K562 (cell line): ENCODE results near the gene TGFB1I1. TPM values are rescaled to one million over a fixed set of nuclear protein-coding genes. Genes with fewer than 3 reads are reported as not detected.

Experiments
- ATAC-seq: fragments of 200-7000 bp; cut with Tn5 transposase; 3 replicates; pipeline ENCODE4 v1.9.1; 2020; ENCODE audit warnings: moderate library complexity
- BruUV-seq: library from RNA; stranded (reverse); fragments of 400-500 nt; replicated peaks from 2 replicates; lab custom pipeline; 2021; lab: Mats Ljungman, UMichigan
- CTCF ChIA-PET: fragments of 300-600 bp; formaldehyde crosslinking; extraction: SDS; loops from one replicate; lab custom pipeline; 2021; ENCODE audit warnings: low intra/inter-chr PET ratio; lab: Yijun Ruan, JAX
- POLR2A ChIA-PET: fragments of 300-600, 350-650 bp; sonication (Branson Sonifier 250); formaldehyde crosslinking; extraction: SDS; loops from one replicate; lab custom pipeline; 2021; ENCODE audit warnings: antibody characterized with exemption, inconsistent platforms; lab: Yijun Ruan, JAX
- DNase-seq, 4 experiments: peaks; one replicate each; pipeline versions ENCODE4 v3.0.0 to v3.0.0-alpha.2; 2011 to 2018; ENCODE audit warnings: low spot score in 3 of 4, mixed read lengths in 3 of 4; ENCODE audit errors: extremely low read depth in 1 of 4
- FAIRE-seq: peaks from 2 replicates; lab custom pipeline; 2011; peaks lifted over from hg19 to GRCh38; lab: Jason Lieb, UNC
- H2AFZ ChIP-seq: 2 replicates; pipeline ENCODE4 v1.6.0; 2011; ENCODE audit warnings: low read depth, low read length, control low read depth, inconsistent platforms
- H3K27ac ChIP-seq: fragments of 200-600 bp; 3 replicates; pipeline ENCODE4 v1.8.0; 2011; ENCODE audit warnings: low read depth, mild to moderate bottlenecking, control low read depth, inconsistent platforms, low read length, moderate library complexity, mixed read lengths; ENCODE audit errors: extremely low read depth
- H3K27me3 ChIP-seq, 2 experiments: fragments of 300-600 bp in 1 of 2; 2 replicates in 1 of 2; 3 replicates in 1 of 2; pipeline versions ENCODE4 v1.6.0 to v1.8.0; 2011; ENCODE audit warnings: inconsistent platforms in 2 of 2, low read length in 2 of 2, mild to moderate bottlenecking in 1 of 2, mixed read lengths in 1 of 2, moderate library complexity in 1 of 2; ENCODE audit not compliant: control insufficient read depth in 2 of 2, insufficient read depth in 2 of 2
- H3K36me3 ChIP-seq: fragments of 300-600 bp; 3 replicates; pipeline ENCODE4 v1.8.0; 2011; ENCODE audit warnings: mild to moderate bottlenecking, low read length, inconsistent platforms; ENCODE audit not compliant: control insufficient read depth, insufficient read depth
- H3K4me1 ChIP-seq, 2 experiments: fragments of 200-600 bp in 1 of 2; replicated peaks in 1 of 2; 2 replicates in 1 of 2; 3 replicates in 1 of 2; pipeline versions ENCODE4 v1.5.1 to v1.8.0; 2011; ENCODE audit warnings: inconsistent platforms in 2 of 2, low read length in 2 of 2, mild to moderate bottlenecking in 1 of 2, mixed read lengths in 1 of 2, moderate library complexity in 1 of 2; ENCODE audit not compliant: control insufficient read depth in 2 of 2, insufficient read depth in 2 of 2
- H3K4me2 ChIP-seq: 2 replicates; pipeline ENCODE4 v1.6.1; 2011; ENCODE audit warnings: low read length, control low read depth, inconsistent platforms, mixed read lengths; ENCODE audit not compliant: insufficient read depth
- H3K4me3 ChIP-seq: fragments of 200-600 bp; sonication (generic), shearing (Covaris generic); 2 replicates; pipeline ENCODE4 v1.5.1; 2016; ENCODE audit warnings: control low read depth, inconsistent platforms
- H3K79me2 ChIP-seq: fragments of 200-600 bp; 3 replicates; pipeline ENCODE4 v1.8.0; 2011; ENCODE audit warnings: low read length, inconsistent platforms; ENCODE audit not compliant: control insufficient read depth, insufficient read depth
- H3K9ac ChIP-seq, 2 experiments: 2 replicates each; pipeline versions ENCODE4 v1.6.0 to v1.6.1; 2011; ENCODE audit warnings: low read depth in 2 of 2, low read length in 2 of 2, control low read depth in 1 of 2, inconsistent platforms in 1 of 2, mild to moderate bottlenecking in 1 of 2, mixed read lengths in 1 of 2; ENCODE audit not compliant: insufficient read depth in 1 of 2
- H3K9me1 ChIP-seq: one replicate; pipeline ENCODE4 v1.6.0; 2011; ENCODE audit warnings: inconsistent platforms, mild to moderate bottlenecking, low read length, moderate library complexity; ENCODE audit not compliant: control insufficient read depth, insufficient read depth
- H3K9me3 ChIP-seq: replicated peaks from 2 replicates; pipeline ENCODE4 v1.5.1; 2011; ENCODE audit warnings: low read depth, low read length, inconsistent platforms; ENCODE audit not compliant: control insufficient read depth, insufficient read depth
- H4K20me1 ChIP-seq: replicated peaks from 2 replicates; pipeline ENCODE4 v1.6.1; 2011; ENCODE audit warnings: low read length, inconsistent platforms, mixed read lengths; ENCODE audit not compliant: control insufficient read depth, insufficient read depth
- AFF1 ChIP-seq, 2 experiments: fragments of 450-650 bp; IDR thresholded peaks; 2 replicates each; pipeline ENCODE4 v1.6.1; 2018; ENCODE audit warnings: mild to moderate bottlenecking in 2 of 2, low read depth in 1 of 2; ENCODE audit not compliant: partially characterized antibody in 2 of 2
- ERF ChIP-seq: fragments of 450-650 bp; formaldehyde crosslinking; IDR thresholded peaks from 2 replicates; pipeline ENCODE4 v1.4.0; 2020; ENCODE audit warnings: mild to moderate bottlenecking, mixed read lengths
- HNRNPLL ChIP-seq: fragments of 200-400 bp; formaldehyde crosslinking; IDR thresholded peaks from 2 replicates; pipeline ENCODE4 v1.6.1; 2017; ENCODE audit warnings: low read length, low read depth, mild to moderate bottlenecking; ENCODE audit not compliant: poor library complexity, severe bottlenecking
- KDM5B ChIP-seq: fragments of 200-600 bp; sonication (generic); IDR thresholded peaks from 2 replicates; pipeline ENCODE4 v1.6.1; 2012; ENCODE audit warnings: low read depth, mild to moderate bottlenecking, moderate library complexity, low read length, control low read depth, inconsistent platforms; ENCODE audit not compliant: insufficient replicate concordance
- in situ Hi-C: fragments of 300-500 bp; cut with MboI; formaldehyde crosslinking; loops from 4 replicates; pipeline ENCODE4 v1.15.0; 2018; ENCODE audit warnings: inconsistent platforms, mixed read lengths
- intact Hi-C: fragments of 100-400 bp; cut with micrococcal nuclease; formaldehyde crosslinking; loops from 2 replicates; pipeline ENCODE4 v1.14.2; 2022
- polyA plus RNA-seq, 8 experiments: library from polyadenylated mRNA; depleted of rRNA in 4 of 8; stranded (reverse) in 5 of 8; unstranded in 3 of 8; fragments of >200 nt; fragmentation: Nextera tagmentation in 2 of 8; fragmentation: Illumina TruSeq in 1 of 8; extraction: Ambion mirVana in 2 of 8; extraction: Trizol in 1 of 8; gene quantifications; 2 replicates each; pipeline versions ENCODE4 v1.2.1 to v1.2.3, GENCODE V29; 2011 to 2014; ENCODE audit warnings: inconsistent platforms in 1 of 8, missing spikeins in 1 of 8
- total RNA-seq, 7 experiments: library from RNA; depleted of rRNA in 6 of 7; stranded (reverse); fragments of >200 nt in 6 of 7; fragmentation: Illumina TruSeq in 2 of 7; extraction: Trizol in 2 of 7; gene quantifications; 2 replicates each; pipeline versions ENCODE4 v1.2.1 to v1.2.3, GENCODE V29; 2011 to 2021; ENCODE audit warnings: low replicate concordance in 1 of 7
- TF ChIP-seq, protein P1 (sequence below), 2 experiments: fragments of 450-650 bp in 1 of 2; IDR thresholded peaks; 2 replicates each; pipeline ENCODE4 v1.6.1; 2011 to 2017; ENCODE audit warnings: low read depth in 2 of 2, antibody characterized with exemption in 1 of 2, borderline replicate concordance in 1 of 2, low read length in 1 of 2, mild to moderate bottlenecking in 1 of 2, mixed read lengths in 1 of 2; ENCODE audit not compliant: control insufficient read depth in 1 of 2

The TGFB1I1 gene
- total and polyA plus RNA-seq, 9 of the 15 experiments (the other 6 are each of a cell fraction or from before 2014, with no cell fraction given): 0.04 to 0.91 (median 0.19) TPM

DNA sequence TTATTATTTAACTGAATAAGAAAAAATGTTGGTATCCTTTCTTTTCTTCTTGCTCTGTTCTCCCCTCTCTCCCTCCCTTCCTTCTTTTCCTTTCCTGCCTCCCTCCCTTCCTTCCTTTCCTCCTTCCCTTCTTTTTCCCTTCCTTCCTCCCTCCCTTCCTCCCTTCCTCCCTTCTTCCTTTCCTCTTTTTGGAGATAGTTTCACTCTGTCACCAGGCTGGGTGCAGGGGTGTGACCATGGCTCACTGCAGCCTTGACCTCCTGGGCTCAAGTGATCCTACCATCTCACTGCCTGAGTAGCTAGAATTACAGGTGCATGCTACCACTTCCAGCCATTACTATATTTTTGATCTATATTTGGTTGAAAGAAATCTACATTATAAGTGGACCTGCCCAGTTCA is 41.9 kb downstream of the TGFB1I1 start:
- Histone ChIP-seq H3K4me1 (peaks cover 7 to 8% of the 10 kb centered on the region in 2 experiments; a peak in 3 of 5 replicates), H3K9me3 (peaks cover 5% of the 10 kb centered on the region; the same call in 1 of the 2 replicates), H3K9ac (no peak overlapping the region), H3K27ac (no peak overlapping the region), H4K20me1 (no peaks in the 10 kb centered on the region), H3K36me3 (no peaks in the 10 kb centered on the region; the same call in 2 of the 3 replicates), H3K4me3 (no peak overlapping the region), H3K79me2 (peaks cover 11% of the 10 kb centered on the region), H3K9me1 (no peaks in the 10 kb centered on the region), H3K4me2 (no peak overlapping the region), H3K27me3 (no peaks in the 10 kb centered on the region), H2AFZ (no peak overlapping the region)
- intact Hi-C loops (no loop called here), in situ Hi-C loops (no loop called here)
- no peak for ATAC-seq
- CTCF ChIA-PET: no interaction called here
- no peak for DNase-seq
- TF ChIP-seq AFF1 (IDR thresholded peaks at IDR 0.05; ENCODE audit: low read depth in 1 of 2, partially characterized antibody in 2 of 2) (no peak), ERF (CRISPR knock-in tag) (no peak), KDM5B (no peak), HNRNPLL (no peak)
- TF ChIP-seq, protein P1, sequence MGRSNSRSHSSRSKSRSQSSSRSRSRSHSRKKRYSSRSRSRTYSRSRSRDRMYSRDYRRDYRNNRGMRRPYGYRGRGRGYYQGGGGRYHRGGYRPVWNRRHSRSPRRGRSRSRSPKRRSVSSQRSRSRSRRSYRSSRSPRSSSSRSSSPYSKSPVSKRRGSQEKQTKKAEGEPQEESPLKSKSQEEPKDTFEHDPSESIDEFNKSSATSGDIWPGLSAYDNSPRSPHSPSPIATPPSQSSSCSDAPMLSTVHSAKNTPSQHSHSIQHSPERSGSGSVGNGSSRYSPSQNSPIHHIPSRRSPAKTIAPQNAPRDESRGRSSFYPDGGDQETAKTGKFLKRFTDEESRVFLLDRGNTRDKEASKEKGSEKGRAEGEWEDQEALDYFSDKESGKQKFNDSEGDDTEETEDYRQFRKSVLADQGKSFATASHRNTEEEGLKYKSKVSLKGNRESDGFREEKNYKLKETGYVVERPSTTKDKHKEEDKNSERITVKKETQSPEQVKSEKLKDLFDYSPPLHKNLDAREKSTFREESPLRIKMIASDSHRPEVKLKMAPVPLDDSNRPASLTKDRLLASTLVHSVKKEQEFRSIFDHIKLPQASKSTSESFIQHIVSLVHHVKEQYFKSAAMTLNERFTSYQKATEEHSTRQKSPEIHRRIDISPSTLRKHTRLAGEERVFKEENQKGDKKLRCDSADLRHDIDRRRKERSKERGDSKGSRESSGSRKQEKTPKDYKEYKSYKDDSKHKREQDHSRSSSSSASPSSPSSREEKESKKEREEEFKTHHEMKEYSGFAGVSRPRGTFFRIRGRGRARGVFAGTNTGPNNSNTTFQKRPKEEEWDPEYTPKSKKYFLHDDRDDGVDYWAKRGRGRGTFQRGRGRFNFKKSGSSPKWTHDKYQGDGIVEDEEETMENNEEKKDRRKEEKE (IDR thresholded peaks at IDR 0.05; ENCODE audit: borderline replicate concordance in 1 of 2, control insufficient read depth in 1 of 2, low read depth in 2 of 2, low read length in 1 of 2): no peak
- no peak for FAIRE-seq
- no TSS peak for BruUV-seq
- POLR2A ChIA-PET: interaction anchor here (0.6 kb wide), 1 partner anchor 9 kb away, joined by 4 read pairs; no protein-coding TSS in a partner anchor
